GM23248 (cell line): ENCODE measurements around the gene L1TD1. TPM values are rescaled to one million over a fixed set of nuclear protein-coding genes. Genes with fewer than 3 reads are reported as not detected.

Source experiments
- DNase-seq: peaks from one replicate; pipeline ENCODE4 v3.0.0-alpha.2; 2015
- H2AFZ ChIP-seq: fragments of 200-600 bp; sonication (generic); 2 replicates; pipeline ENCODE4 v1.6.1; 2016; ENCODE audit warnings: antibody characterized with exemption
- H3F3A ChIP-seq: fragments of 200-600 bp; sonication (generic); 2 replicates; pipeline ENCODE4 v1.6.1; 2016; ENCODE audit warnings: mild to moderate bottlenecking, antibody characterized with exemption, mixed run types; ENCODE audit not compliant: insufficient read depth
- H3K27ac ChIP-seq: fragments of 200-600 bp; sonication (generic); 2 replicates; pipeline ENCODE4 v1.5.1; 2016; ENCODE audit warnings: mild to moderate bottlenecking
- H3K27me3 ChIP-seq: fragments of 200-600 bp; sonication (generic); replicated peaks from 2 replicates; pipeline ENCODE4 v1.6.1; 2016; ENCODE audit warnings: mild to moderate bottlenecking; ENCODE audit not compliant: insufficient read depth
- H3K36me3 ChIP-seq: fragments of 200-600 bp; sonication (generic); 2 replicates; pipeline ENCODE4 v1.6.1; 2016; ENCODE audit warnings: low read depth, mild to moderate bottlenecking
- H3K4me1 ChIP-seq: fragments of 200-600 bp; sonication (generic); 2 replicates; pipeline ENCODE4 v1.6.1; 2016; ENCODE audit warnings: mild to moderate bottlenecking; ENCODE audit not compliant: insufficient read depth
- H3K4me2 ChIP-seq: fragments of 200-600 bp; sonication (generic); one replicate; pipeline ENCODE4 v1.6.1; 2016; ENCODE audit warnings: mild to moderate bottlenecking; ENCODE audit not compliant: unreplicated experiment
- H3K4me3 ChIP-seq: fragments of 200-600 bp; sonication (generic); 2 replicates; pipeline ENCODE4 v1.5.1; 2016; ENCODE audit warnings: mild to moderate bottlenecking
- H3K79me2 ChIP-seq: fragments of 200-600 bp; sonication (generic); 2 replicates; pipeline ENCODE4 v1.6.1; 2016; ENCODE audit warnings: mild to moderate bottlenecking; ENCODE audit not compliant: insufficient read depth
- H3K9ac ChIP-seq: fragments of 200-600 bp; sonication (generic); 2 replicates; pipeline ENCODE4 v1.6.1; 2016; ENCODE audit warnings: mild to moderate bottlenecking
- H3K9me2 ChIP-seq: fragments of 200-600 bp; sonication (generic); 2 replicates; pipeline ENCODE4 v1.6.1; 2016; ENCODE audit warnings: mixed run types, mild to moderate bottlenecking, moderate library complexity; ENCODE audit not compliant: insufficient read depth
- H3K9me3 ChIP-seq: fragments of 200-600 bp; sonication (generic); one replicate; pipeline ENCODE4 v1.6.1; 2017; ENCODE audit warnings: low read depth
- H4K20me1 ChIP-seq: fragments of 200-600 bp; sonication (generic); 2 replicates; pipeline ENCODE4 v1.6.0; 2016; ENCODE audit not compliant: insufficient read depth
- EZH2 ChIP-seq: fragments of 200-600 bp; sonication (generic); IDR thresholded peaks from 2 replicates; pipeline ENCODE4 v1.6.1; 2018; ENCODE audit warnings: antibody characterized with exemption, mild to moderate bottlenecking; ENCODE audit not compliant: insufficient read depth, poor library complexity, severe bottlenecking
- EZH2phosphoT487 ChIP-seq: fragments of 200-600 bp; sonication (generic); IDR thresholded peaks from 2 replicates; pipeline ENCODE4 v1.6.1; 2018; ENCODE audit warnings: antibody characterized with exemption, moderate library complexity, mild to moderate bottlenecking, low read depth; ENCODE audit not compliant: insufficient read depth
- WGBS, 2 experiments: methylation state at CpG; one replicate each; pipeline ENCODE4 v1.1.6; 2015 to 2017; ENCODE audit warnings: low lambda C conversion rate in 2 of 2, low coverage in 1 of 2; ENCODE audit errors: missing lambda C conversion rate in 2 of 2; 5-methylcytosine and 5-hydroxymethylcytosine counted together
- in situ Hi-C: fragments of 300-500 bp; cut with MboI; formaldehyde crosslinking; loops from 2 replicates; pipeline ENCODE4 v1.15.0; 2020
- polyA plus RNA-seq: library from polyadenylated mRNA; unstranded; fragments of >200 nt; fragmentation: Nextera tagmentation; extraction: Ambion mirVana; gene quantifications from 2 replicates; pipeline ENCODE4 v1.2.1, GENCODE V29; 2016
- total RNA-seq: library from RNA; depleted of rRNA; stranded (reverse); fragments of >200 nt; shearing (Covaris generic); gene quantifications from 2 replicates; pipeline ENCODE4 v1.2.3, GENCODE V29; 2014

The L1TD1 gene
- total and polyA plus RNA-seq, 2 experiments from 2014 or later: 0.11 to 0.14 TPM

GRCh38 chr1:62185677-62186076 is 9.0 kb upstream of the L1TD1 start:
- Histone ChIP-seq H3K9me2 (no peaks in the 10 kb centered on the region), H3F3A (no peaks in the 10 kb centered on the region), H3K9me3 (no peaks in the 10 kb centered on the region), H3K79me2 (no peaks in the 10 kb centered on the region), H3K9ac (no peak overlapping the region), H3K4me1 (no peaks in the 10 kb centered on the region), H3K4me3 (no peak overlapping the region), H3K27ac (no peak overlapping the region), H3K36me3 (no peaks in the 10 kb centered on the region), H3K27me3 (0 out of 2 replicates have a peak, but pooled peaks cover under 1% of the 10 kb centered on the region), H2AFZ (no peak overlapping the region), H3K4me2 (no peak overlapping the region), H4K20me1 (no peaks in the 10 kb centered on the region)
- in situ Hi-C loops: no loop called here
- 49 to 56% methylated on average over 3 of the region's 3 CpGs for WGBS, 2 experiments
- DNase-seq: no peak
- TF ChIP-seq EZH2phosphoT487: no peak
- TF ChIP-seq EZH2: no peak

- no peak overlapping the region for H3K4me2 ChIP-seq
- no peaks in the 10 kb centered on the region for H3K79me2 ChIP-seq
- no peak overlapping the region for H2AFZ ChIP-seq
- H3K9me3 ChIP-seq: no peaks in the 10 kb centered on the region
- no peaks in the 10 kb centered on the region for H4K20me1 ChIP-seq
- H3K4me3 ChIP-seq: no peak overlapping the region
- no peaks in the 10 kb centered on the region for H3K27me3 ChIP-seq
- H3K9ac ChIP-seq: no peak overlapping the region
- WGBS, 2 experiments: 72 to 75% methylated on average over 5 of the region's 5 CpGs
- DNase-seq: no peak
- in situ Hi-C loops: no loop called here
- H3K9me2 ChIP-seq: no peaks in the 10 kb centered on the region
- no peaks in the 10 kb centered on the region for H3K4me1 ChIP-seq
- no peaks in the 10 kb centered on the region for H3K36me3 ChIP-seq
- H3F3A ChIP-seq: no peaks in the 10 kb centered on the region
- H3K27ac ChIP-seq: no peak overlapping the region
- no peak for TF ChIP-seq EZH2phosphoT487
These were observed 7.1 kb upstream of the L1TD1 start for GRCh38 chr1:62187548-62187947.

GRCh38 chr1:62188111-62188510 is 6.5 kb upstream of the L1TD1 start:
- no peak overlapping the region for H3K4me2 ChIP-seq
- H3K4me3 ChIP-seq: no peak overlapping the region
- H3F3A ChIP-seq: no peaks in the 10 kb centered on the region
- no peaks in the 10 kb centered on the region for H3K9me3 ChIP-seq
- TF ChIP-seq EZH2phosphoT487: no peak
- DNase-seq: no peak
- H3K9ac ChIP-seq: no peak overlapping the region
- in situ Hi-C loops: no loop called here
- H3K27ac ChIP-seq: no peak overlapping the region
- H3K4me1 ChIP-seq: no peaks in the 10 kb centered on the region
- no peaks in the 10 kb centered on the region for H3K36me3 ChIP-seq
- no peaks in the 10 kb centered on the region for H3K79me2 ChIP-seq
- 70 to 75% methylated on average over 8 of the region's 8 CpGs for WGBS, 2 experiments
- H3K9me2 ChIP-seq: no peaks in the 10 kb centered on the region
- no peak overlapping the region for H2AFZ ChIP-seq
- H3K27me3 ChIP-seq: 0 out of 2 replicates have a peak, but pooled peaks cover under 1% of the 10 kb centered on the region
- no peaks in the 10 kb centered on the region for H4K20me1 ChIP-seq

DNA sequence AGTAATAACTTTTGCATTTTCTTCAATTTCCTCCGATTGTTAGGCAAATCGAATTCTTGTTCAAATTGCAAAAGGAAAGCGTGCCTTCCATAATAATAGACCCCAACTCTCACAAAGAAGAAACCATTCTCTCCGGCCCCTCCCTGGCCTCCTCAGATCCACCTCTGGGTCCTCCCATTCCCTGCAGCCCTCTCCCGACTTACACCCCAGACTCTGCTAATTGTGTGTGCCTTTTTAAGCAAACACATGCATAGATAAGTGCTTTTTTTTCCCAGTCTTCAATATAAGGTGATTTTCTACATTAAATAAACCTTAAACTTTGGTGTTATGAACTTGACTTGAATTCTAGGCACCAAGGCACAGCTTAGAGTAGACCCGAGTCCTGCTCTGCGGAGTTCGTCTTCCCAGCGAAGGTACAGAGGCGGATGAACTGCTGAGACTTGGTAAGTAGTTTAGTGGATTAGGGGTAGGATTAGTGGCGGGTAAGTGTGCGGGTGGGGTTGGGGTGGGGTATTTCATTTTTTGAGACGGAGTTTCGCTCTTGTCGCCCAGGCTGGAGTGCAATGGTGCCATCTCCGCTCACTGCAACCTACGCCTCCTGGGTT is 1.5 kb downstream of the L1TD1 start:
- no peaks in the 10 kb centered on the region for H3F3A ChIP-seq
- no peaks in the 10 kb centered on the region for H3K9me3 ChIP-seq
- WGBS, 2 experiments: 80 to 82% methylated on average over 12 to 17 of the region's 17 CpGs
- no peak overlapping the region for H2AFZ ChIP-seq
- H3K9me2 ChIP-seq: no peaks in the 10 kb centered on the region
- H3K9ac ChIP-seq: no peak overlapping the region
- H3K4me3 ChIP-seq: no peak overlapping the region
- no peak for DNase-seq
- no peaks in the 10 kb centered on the region for H4K20me1 ChIP-seq
- no peaks in the 10 kb centered on the region for H3K36me3 ChIP-seq
- H3K4me1 ChIP-seq: 0 out of 2 replicates have a peak, but pooled peaks cover 4% of the 10 kb centered on the region
- no peak overlapping the region for H3K4me2 ChIP-seq
- peaks cover 27% of the 10 kb centered on the region for H3K27me3 ChIP-seq
- in situ Hi-C loops: no loop called here
- no peaks in the 10 kb centered on the region for H3K79me2 ChIP-seq
- H3K27ac ChIP-seq: no peak overlapping the region
- TF ChIP-seq EZH2phosphoT487: no peak
- TF ChIP-seq EZH2: no peak
